Neural progenitor cell (in vitro differentiated cells): ENCODE results near the gene ARSA.

Experiments used
- CTCF ChIP-seq: fragments of 200-600 bp; sonication (generic); IDR thresholded peaks from 2 replicates; pipeline ENCODE4 v1.5.1; 2017; ENCODE audit warnings: antibody characterized with exemption, mild to moderate bottlenecking
- EZH2 ChIP-seq: fragments of 200-600 bp; sonication (generic); IDR thresholded peaks from 2 replicates; pipeline ENCODE4 v1.6.1; 2017; ENCODE audit warnings: antibody characterized with exemption, mild to moderate bottlenecking, moderate library complexity
- EZH2phosphoT487 ChIP-seq: fragments of 200-600 bp; sonication (generic); IDR thresholded peaks from 2 replicates; pipeline ENCODE4 v1.6.1; 2017; ENCODE audit warnings: antibody characterized with exemption

DNA sequence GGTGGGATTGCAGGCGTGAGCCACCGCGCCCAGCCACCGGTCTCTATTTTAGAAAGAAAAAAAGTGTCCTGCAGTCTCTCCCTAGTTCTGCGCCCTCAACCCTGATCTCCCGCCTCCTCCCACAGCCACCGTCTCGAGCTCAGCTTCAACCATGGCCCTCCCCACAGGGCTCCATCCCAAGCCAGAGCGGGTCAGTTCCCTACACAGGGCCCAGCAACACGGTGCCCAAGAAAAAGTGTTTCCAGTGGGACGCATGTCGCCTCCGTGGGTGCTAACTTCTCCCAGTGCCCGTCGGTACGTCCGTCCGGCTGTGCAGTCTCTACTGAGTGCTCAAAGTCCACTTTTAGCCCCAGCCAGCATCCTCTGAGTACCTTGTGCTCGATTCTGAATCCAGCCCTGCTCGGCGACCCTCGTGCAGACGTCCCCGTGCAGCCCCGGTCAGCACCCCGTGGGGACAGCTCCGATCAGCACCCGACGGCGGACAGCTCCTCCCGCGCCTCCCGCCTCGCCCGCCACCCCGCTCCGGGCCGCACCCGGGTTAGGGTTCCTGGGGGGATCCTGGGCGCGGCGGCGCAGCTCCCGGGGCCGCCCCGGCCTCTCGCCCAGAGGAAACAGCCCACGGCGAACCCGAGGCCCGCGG is 28.0 kb downstream of the ARSA start:
- TF ChIP-seq CTCF (no peak), EZH2 (no peak), EZH2phosphoT487 (no peak)
